Tibial nerve (tissue), 4 donors: ENCODE results near the gene KIF5C.

Source experiments
- CTCF ChIP-seq, 5 experiments: fragments of 200-600 bp in 3 of 5; fragments of 450-650 bp in 2 of 5; sonication (generic) in 3 of 5; IDR thresholded peaks; one replicate each; pipeline ENCODE4 v1.5.1; 2016 to 2019; ENCODE audit warnings: antibody characterized with exemption in 5 of 5, mild to moderate bottlenecking in 3 of 5, moderate library complexity in 2 of 5
- EP300 ChIP-seq, 2 donors: sonication (generic); formaldehyde crosslinking; IDR thresholded peaks; one replicate each; pipeline ENCODE4 v1.6.1; 2017; ENCODE audit warnings: antibody characterized with exemption in 2 of 2, mild to moderate bottlenecking in 1 of 2

- TF ChIP-seq EP300 (IDR thresholded peaks at IDR 0.05) = no peak
- TF ChIP-seq CTCF (IDR thresholded peaks at IDR 0.05) = no peak
Observed at GRCh38 chr2:148996805-148997204, 121.8 kb downstream of the KIF5C start.
